NCI-H69 (cell line): ENCODE data around the gene NMS.
"Not testable (repeated sequence)": the region's sequence is repeated elsewhere in the genome, so short reads cannot be mapped to it uniquely, and the experiment has no call there.

Experiments
- DNase-seq: peaks from one replicate; lab custom pipeline; 2025; lab: John Stamatoyannopoulos, UW

Gene NMS, protein sequence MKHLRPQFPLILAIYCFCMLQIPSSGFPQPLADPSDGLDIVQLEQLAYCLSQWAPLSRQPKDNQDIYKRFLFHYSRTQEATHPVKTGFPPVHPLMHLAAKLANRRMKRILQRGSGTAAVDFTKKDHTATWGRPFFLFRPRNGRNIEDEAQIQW

DNA sequence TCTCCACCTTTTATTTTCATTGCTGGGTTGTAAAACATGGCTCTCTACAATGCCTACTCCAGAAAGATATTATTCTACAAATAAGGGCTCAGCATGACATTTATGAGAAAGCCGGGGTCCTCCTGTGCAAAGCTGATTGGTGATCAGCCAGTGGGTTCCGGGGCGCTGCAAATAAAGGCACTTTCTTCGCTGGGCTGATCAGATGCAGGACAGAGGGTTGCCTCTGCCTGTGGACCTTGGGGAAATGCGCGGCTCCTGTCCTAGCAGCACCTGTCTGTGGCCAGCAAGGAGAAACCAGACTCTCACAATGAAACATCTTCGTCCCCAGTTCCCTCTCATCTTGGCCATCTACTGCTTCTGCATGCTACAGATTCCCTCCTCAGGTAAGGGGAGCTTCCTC is at the start of gene NMS:
Gene NMS (plus strand): TSS at position 301 of the 400 bp plus-strand sequence. CDS start 7 bp downstream, at position 308.
- DNase-seq, result no peak

DNA sequence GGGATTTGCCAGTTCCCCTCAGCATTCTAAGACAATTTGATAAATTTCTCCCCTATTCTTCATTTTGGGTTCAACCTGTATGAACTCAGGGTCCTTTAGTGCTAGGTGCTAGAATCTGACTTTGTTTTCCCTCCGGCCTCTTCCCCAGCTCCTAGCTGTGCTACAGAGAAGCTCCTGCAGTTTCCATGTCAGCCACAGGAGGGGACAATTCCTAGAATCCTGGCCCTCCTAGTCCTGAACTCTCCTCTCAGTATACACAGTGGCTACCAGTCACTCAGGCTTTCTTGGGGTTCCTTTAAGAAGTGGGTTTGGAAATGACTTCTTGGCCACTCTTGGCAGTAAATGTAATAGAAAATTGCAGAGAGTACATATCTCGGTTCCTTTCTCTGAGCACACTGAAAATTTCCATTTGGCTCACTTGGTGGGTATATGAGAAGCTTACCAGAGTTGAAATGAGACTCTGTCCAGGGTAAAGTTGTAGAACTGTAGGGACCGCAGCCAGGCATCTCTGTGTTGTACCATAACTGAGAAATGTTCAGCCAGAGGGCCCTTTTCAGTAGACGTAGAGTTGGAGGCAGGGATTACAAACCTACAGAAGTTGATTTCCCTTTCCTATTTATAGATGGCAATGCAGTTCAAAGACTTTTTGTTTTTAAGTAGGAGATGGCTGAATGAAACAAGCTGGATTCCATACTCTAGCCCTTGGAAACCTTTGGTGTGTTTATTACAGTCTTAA is 47.8 kb upstream of the NMS start:
- peak; percentile 33 for DNase-seq

DNA sequence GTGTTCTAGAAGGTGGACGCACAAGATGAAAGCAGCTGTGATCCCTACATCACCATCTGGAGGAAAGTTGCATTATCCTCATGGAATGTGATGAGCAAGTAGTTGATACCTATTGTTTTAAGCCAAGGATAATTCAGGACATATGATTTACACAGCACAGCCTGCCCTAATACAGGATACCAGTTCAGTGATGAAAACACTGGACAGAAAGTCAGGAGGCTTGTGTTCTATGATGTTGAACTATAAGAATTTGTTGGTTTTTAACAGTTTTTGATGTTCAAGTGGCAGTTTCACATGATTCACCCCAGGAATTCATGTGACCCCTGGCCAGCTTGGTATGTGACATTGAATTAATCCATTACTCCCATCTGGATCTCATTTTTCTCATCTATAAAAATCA is 46.7 kb upstream of the NMS start:
- no peak for DNase-seq

DNA sequence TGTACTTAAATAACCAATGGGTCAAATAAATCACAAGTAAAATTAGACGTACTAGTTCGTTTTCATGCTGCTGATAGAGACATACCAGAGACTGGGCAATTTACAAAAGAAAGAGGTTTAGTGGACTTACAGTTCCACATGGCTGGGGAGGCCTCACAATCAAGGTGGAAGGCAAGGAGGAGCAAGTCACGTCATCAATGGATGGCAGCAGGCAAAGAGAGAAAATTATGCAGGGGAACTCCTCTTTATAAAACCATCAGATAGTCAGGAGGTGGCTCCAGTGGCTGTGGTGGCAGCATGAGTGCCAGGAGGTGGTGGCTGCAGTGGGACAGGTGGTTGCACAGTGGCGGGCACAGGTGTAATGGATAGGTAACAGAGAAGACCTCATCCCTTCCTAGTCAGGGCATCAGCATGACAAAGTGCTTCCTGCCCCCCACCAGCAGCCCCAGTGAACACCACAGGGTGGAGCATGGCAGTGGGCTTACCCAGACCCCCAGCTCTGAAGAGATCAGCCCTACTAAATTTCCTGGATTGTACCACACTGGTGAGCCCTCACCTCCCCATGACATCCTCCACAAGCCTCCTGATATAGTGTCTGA is 45.9 kb upstream of the NMS start:
- DNase-seq, result no peak

DNA sequence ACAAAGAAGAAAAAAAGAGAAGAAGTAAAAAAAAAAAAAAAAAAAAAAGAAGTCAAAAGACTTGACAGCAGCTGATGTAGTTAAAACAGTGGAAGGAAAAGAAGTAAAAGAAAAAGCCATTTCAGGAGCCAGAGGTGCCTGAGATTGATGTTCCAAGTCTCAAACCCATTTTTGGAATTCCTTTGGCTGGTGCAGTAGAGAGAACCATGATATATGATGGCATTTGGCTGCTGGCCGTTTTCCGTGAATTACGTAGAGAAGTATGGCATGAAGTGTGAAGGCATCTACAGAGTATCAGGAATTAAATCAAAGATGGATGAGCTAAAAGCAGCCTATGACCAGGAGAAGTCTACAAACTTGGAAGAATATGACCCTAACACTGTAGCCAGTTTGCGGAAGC is 45.2 kb upstream of the NMS start:
- no peak for DNase-seq

DNA sequence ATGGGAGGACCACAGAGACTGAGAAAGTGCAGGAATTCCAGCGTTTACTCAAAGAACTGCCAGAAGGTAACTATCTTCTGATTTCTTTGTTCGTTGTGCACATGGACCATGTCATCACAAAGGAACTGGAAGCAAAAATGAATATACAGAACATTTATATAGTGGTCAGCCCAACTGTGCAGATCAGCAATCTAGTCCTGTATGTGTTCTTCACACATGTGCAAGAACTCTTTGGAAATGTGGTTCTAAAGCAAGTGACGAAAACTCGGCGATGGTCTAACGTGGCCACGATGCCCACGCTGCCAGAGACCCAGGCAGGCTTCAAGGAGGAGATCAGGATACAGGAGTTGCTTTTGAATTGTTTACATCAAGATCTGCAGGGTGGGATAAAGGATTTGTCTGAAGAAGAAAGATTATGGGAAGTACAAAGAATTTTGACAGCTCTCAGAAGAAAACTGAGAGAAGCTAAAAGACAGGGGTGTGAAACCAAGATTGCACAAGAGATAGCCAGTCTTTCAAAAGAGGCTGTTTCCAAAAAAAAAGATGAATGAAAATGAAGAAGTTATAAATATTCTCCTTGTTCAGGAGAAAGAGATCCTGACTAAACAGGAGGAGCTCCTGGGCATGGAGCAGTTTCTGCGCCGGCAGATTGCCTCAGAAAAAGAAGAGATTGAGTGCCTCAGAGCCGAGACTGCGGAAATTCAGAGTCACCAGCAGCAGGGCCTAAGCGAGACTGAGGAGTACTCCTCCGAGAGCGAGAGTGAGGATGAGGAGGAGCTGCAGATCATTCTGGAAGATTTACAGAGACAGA is 44.5 kb upstream of the NMS start:
- DNase-seq, result no peak

DNA sequence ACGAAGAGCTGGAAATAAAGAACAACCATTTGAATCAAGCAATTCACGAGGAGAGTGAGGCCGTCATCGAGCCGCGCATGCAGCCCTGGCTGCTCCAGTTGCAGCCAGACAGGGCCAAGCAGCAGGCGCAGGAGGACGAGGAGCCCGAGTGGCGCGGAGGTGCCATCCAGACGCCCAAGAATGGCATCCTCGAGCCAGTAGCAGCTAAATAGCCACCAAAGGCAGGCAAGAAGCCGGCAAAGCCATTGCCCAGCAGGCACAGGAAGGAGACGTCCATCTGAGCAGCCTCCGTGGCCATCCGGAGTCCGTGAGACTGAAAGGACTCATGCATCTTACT is 43.9 kb upstream of the NMS start:
- DNase-seq, result no peak

DNA sequence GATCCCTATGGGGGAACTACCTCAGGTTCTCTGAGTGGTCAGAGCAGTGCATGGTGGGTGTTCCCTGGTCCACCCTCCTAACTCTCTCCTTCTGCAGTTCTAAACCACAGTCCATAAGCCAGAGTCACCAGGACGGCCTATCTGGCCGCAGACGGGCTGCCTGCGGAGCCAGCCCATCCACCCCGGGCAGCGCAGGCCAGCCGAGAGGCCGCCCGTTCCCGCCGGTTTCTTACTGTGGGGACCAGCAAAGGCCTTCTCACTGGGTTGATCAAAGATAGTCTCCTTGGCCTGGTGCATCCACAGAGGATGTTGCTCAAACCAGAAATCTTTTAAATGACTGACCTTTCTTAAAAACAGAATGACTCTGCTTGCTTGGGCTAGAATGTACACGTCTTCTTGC is 43.2 kb upstream of the NMS start:
- no peak for DNase-seq

DNA sequence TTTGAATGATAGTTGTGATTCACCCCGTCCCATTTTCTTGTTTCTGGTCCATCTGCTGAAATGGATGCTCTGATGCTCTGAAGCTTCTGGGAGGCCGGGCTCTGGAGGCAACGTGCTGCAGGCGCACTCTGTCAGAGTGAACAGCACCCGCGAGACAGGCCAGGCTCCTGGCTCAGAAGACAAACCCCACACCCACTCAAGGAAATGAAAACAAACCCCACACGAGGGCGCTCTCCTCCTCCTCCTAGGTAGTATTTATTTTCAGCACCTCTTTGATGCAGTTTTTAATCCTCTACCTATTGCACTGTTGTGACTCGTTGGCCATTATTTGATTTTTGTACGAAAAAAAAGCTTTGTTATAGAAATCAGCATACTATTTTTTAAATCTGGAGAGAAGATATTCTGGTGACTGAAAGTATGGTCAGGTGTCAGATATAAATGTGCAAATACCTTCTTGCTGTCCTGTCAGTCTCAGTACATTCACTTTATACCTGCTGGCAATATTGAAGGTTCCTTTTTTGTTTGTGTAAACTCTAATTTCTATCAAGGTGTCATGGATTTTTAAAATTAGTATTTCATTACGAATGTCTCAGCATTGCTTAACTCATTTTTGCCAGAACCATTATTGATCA is 42.5 kb upstream of the NMS start:
- DNase-seq, result peak; percentile 52

DNA sequence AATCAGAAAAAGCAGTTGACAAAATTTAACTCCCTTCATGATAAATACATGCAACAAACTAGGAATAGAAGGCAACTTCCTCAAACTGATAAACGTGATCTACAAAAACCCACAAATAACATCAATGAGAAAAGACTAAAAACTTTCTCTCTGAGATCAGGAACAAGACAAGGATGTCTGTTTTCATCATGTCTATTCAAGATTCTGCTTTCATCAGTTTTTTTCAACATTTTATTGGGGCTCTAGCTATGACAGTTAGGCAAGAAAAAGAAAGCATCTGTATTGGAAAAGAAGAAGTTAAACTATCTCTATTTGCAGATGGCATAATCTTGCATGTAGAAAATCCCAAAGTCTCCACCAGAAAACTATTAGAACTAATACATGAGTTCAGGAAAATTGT is 40.6 kb upstream of the NMS start:
- DNase-seq, result no peak

DNA sequence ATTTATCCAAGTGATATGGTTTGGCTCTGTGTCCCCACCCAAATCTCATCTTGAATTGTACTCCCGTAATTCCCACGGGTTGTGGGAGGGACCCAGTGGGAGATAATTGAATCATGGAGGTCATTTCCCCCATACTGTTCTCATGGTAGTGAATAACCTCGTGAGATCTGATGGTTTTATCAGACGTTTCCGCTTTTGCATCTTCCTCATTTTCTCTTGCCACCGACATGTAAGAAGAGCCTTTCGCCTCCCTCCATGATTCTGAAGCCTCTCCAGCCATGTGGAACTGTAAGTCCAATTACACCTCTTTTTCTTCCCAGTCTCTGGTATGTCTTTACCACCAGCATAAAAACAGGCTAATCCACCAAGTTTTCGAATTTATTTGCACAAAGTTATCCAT is 32.5 kb upstream of the NMS start:
- no peak for DNase-seq

DNA sequence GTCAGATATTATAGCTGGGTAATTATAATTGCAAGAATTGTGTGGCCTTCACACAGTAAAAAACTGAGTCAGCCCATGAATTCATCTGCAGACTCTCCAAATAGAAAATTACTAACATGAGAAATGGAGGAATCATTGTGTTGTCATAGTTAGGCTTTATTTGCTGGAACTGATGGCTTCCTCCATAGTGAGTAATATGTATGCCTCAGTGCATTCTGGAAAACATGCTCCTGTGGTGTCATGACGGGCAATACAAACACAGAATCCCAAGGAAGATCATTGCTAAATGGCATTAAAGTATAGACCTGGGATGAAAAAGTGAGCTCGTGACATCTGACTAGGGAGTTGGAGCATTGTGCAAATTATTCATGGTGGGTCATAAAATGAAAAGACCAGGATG is 23.6 kb upstream of the NMS start:
- DNase-seq, result peak; percentile 15

DNA sequence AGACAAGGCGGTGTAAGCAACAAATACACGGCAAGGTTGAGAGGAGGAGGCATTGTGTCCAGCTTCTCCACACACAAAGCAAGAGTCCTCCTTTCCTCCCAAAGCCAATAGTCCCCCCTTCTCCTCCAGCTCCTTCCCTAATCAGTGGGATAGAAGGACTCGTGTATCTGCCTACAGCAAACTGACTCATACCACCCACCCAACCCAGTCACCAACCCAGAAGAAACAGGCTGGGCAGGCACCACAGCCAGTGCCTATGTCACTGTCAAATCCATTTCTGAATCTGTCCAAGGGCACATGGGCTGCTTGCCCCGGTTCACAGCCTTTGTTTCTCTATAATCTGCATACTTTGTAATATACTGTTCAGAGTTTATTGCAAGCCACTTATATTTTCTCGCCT is 19.2 kb upstream of the NMS start:
- DNase-seq, result no peak

DNA sequence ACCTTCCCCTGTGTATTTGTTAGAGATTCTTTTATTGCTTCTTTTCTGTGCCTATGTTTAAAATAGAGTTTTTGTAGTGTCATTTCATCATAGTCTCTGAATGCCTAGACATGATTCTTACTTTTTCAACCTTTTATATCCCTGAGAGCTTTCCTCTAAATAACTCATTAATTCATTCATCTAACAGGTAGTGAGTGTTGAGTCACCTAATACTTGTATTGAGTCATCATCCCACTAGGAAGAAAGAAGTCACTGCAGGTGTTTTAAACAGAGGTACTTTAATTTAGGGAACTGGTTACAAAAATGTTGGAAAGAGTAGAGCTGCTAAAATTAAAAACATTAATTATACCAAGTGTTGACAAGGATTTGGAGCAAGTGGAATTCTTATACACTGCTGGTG is 18.5 kb upstream of the NMS start:
- no peak for DNase-seq

DNA sequence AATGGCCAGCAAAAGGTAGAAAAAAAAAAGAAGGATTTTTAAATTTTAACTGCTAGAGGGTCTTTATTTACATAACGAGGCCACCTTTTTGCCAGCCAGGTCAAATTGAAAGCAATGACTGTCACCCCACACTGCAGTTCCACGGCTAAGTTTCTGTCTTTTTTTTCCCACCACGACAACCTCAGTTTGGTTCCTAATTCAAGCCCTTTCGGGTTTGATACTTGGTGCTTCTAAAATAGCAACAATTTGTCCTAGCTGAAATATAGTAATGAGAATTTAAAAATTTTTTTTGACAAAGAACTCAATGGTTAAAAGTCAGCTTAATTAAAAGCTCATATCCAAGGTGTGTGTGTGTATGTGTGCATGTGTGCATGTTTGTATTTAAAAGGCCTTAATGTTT is 16.4 kb upstream of the NMS start:
- no peak for DNase-seq

DNA sequence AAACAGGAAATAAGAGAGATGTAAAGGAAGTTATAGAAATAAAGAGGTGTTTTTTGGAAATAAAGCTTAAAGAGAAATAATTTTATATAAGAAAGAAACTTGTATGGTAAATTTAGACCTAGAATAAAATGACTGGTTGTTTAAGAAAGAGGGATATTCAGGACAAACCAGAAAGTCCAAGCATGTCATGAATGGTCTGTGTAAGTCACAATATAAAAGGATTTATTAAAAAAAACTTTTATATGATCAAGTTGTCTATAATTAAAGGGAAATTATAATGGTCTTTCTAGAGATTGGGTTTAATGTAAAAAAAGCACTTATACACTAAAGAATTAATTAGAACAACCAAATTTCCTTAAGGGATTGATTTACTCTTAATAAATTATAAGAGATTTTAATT is 13.9 kb upstream of the NMS start:
- not testable (repeated sequence) for DNase-seq

DNA sequence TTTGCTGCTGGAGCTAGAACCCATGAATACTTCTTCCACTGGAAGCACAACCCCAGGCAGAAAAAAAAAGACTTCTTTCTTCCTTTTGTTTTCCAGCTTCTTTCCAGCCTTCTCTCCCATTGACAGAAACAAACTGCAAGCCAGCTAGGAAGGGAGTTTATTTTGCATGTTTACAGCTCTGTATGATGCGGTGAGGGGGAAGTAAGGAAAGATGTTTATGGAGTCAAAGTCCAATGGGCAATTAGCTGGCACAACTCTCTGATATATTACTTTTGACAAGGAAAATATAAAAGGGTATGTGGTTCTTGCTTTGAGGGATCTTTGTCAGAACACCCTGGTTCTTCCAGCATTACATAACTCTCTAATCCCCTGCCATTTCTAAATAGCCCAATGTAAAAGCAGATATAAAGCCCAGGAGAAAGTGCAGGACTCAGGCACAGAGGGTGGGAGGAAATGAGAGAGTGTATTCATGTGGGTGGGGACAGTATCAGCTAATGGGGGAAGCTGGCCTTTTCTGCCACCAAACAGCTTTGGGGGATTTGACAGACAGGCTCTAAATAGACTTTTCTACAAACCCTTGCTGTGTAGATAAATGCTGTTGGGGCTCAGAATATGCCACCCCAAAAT is 9.3 kb upstream of the NMS start:
- no peak for DNase-seq

DNA sequence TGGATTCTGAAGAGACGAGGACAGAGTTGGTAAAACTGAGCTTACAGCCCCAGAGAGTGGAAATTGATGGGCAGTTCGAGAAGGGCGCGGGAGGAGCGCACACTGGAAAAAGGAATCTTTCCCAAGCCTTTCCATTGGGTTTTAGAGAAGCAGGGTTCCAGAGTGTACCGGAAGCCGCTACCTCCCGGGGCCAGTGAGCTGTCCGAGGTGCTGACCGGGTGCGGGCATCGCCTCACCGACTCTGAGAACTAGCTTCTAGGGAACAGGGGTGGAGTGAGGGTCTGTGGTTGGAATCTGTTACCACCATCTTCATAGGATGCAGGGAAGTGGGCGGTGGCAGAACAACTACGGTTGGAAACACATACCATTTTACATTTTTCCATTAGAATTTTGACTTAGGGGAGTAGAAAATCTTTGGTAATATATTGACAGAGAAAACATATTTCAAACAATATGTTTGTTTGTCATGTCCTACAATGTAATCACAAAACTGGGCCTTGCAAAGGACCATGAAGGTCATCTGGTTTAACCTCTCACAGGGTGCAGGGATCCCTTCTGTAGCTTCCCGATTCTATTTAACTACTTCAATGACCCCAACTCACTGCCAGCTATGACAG is 724 bp downstream of the NMS start:
- no peak for DNase-seq

DNA sequence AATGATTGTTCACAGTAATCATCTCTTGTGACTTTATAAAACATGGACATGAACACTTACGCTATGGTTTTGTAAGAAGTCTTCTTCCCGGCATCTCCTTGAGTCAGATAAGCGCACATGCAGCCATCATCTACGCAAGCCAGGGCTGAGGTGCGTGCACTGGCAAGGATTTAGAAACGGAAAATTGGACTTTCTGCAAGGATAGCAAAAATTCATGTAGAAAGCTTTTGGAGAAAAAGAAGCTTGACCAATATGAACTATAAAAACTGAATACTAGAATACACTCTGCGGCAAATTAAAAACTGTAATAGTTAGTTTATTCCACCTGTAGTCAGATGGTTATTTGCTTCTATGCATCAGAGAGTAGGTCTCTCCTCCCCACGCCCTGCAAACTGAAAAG is 6.3 kb downstream of the NMS start:
- DNase-seq, result no peak

DNA sequence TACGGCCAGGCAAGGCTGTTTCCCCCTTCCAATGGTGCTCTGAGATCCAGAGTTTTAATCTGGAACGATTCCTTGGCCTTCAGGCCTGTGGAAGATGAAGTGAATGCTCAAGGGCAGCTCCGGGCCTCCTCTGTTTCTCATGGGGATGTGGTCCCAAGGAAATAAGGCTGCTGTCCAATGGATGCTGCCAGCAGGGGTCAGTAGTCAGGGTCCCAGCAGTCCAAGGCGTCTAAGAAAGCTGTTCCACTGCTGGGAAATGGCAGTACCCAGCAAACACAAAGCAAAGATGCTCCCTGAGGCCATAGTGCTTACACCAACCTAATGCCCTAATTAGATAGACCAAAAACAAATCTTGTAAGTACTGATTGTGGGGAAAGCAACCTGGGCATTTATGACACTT is 12.5 kb downstream of the NMS start:
- no peak for DNase-seq

DNA sequence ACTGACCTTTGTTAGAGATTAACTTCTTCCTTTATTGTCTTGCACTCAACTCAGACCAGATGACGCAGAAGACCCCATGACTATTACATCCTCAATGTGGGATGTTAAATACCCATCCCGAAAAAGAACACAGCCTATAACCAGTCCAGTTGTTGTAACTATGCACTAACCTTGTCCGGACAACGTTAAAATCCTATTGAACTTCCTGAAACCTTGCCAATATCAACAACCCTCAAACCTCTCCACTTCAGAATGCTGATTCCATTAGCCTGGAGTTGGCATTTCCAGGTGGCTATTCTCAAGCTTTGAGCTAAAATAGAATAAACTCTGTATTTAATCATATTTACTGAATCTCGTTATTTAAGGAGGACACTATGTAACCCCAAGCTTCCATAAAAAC is 13.6 kb downstream of the NMS start:
- no peak for DNase-seq

DNA sequence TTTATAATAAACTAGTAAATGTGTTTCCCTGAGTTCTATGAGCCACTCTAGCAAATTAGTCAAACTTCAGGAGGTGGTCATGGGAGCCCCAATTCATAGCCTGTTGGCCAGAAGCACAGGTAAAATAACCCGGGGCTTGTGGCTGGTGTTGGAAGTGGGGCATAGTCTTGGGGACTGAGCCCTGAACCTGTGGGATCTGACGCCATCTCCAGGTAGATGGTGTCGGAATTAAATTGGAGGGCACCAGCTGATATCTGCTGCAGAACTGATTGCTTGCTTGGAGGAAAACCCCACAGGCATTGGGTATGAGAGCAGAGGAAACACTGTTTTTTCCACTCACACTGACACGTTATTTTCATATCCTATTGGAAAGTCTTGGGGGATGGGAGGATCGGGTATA is 14.1 kb downstream of the NMS start:
- DNase-seq, result no peak
